Astrocyte of the spinal cord (primary cell): ENCODE results near the gene FAM9A.
"Not testable (repeated sequence)": the region's sequence is repeated elsewhere in the genome, so short reads cannot be mapped to it uniquely, and the experiment has no call there.

Experiments used
- DNase-seq: peaks from one replicate; pipeline ENCODE4 v3.0.0; 2011; ENCODE audit warnings: low read depth, low spot score
- H3K4me3 ChIP-seq: 2 replicates; pipeline ENCODE4 v1.5.1; 2011; ENCODE audit warnings: low read depth, mild to moderate bottlenecking, low read length, moderate library complexity
- CTCF ChIP-seq: IDR thresholded peaks from 2 replicates; pipeline ENCODE4 v1.5.1; 2012; ENCODE audit warnings: low read depth, mild to moderate bottlenecking, low read length, inconsistent platforms
- in situ Hi-C: cut with HindIII; loops from 2 replicates; pipeline ENCODE4 v1.10.0; 2017; ENCODE audit warnings: low sequenced_read_pairs

The FAM9A gene

DNA sequence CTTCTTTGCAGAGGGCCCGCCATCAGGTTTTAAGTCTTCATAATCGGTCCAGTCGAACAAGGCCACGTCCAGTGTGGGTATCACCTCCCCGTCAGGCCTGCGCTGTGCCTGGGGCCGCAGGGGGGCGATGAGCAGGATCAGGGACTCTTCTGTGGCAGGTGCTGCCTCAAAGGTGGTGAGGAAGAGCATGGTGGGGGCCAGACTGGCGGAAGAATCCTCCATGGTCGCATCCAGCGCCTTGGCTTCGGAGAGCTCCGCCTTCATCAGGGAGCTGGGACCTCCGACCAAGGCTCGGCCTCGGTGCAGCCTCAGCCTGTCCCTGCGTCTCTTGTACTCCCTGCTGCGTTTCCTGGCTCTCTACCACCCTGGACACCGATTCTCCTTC lies 17.5 kb downstream of the FAM9A start:
- H3K4me3 ChIP-seq: no peak overlapping the region
- TF ChIP-seq CTCF: no peak
- no peak for DNase-seq
- in situ Hi-C loops: no loop called here

DNA sequence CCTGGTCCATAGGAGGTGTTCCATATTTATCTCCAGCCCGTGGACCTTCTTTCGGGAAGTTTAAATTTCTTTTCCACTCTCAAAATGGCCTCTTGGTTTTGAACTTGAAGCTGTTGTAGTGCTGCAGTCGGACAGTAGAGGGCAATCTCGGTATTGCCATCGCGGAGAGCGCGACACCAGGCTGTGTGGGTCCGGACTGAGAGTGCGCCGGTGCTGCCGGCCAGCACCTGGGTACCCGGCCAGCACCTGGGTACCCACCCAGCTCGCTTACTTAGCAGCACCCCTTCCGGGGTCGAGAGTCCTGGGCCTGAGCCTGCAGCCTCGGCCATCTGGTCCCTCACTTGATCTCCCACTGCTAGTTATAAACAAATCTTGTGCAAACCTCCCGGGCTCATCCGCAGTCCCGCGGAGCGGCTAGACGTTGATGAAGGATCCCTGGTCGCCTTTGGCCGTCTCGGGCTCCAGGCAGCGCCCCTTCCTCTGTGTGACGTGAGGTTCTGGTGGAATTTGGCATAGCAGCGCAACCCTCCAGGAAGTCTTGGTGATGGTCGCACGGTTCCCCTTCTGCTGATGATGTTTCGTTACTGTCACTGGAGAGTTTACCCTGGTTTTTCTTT lies 18.0 kb downstream of the FAM9A start:
- no peak overlapping the region for H3K4me3 ChIP-seq
- no peak for DNase-seq
- in situ Hi-C loops: no loop called here

DNA sequence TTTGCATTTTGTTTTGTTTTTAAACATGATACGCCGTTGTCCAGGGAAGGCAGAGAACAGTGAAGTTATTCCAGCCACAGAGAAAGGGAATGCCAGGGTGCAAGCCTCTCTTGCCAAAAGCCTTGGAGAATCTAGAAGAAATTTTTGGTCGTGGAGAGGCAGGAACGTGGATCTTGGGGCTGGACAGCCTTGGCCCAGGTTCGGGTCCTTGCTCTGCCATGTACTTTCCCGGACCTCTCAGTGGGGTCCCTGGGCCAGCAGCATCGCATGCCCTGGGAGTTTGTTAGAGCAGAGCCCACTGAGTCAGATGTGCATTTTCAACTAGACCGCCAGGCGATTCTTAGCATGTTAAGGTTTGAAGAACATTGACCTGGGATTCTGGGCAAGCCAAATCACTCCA lies 18.6 kb downstream of the FAM9A start:
- no peak for TF ChIP-seq CTCF
- in situ Hi-C loops: no loop called here

More for the DNA sequence above, 18.0 kb downstream of the FAM9A start:
- TF ChIP-seq CTCF: peak; percentile 47

GRCh38 chrX:8781921-8782320 lies 19.3 kb downstream of the FAM9A start:
- in situ Hi-C loops, H3K4me3 ChIP-seq, DNase-seq: not testable (repeated sequence)

More for the DNA sequence above, 18.6 kb downstream of the FAM9A start:
- no peak for DNase-seq
- H3K4me3 ChIP-seq: no peak overlapping the region

DNA sequence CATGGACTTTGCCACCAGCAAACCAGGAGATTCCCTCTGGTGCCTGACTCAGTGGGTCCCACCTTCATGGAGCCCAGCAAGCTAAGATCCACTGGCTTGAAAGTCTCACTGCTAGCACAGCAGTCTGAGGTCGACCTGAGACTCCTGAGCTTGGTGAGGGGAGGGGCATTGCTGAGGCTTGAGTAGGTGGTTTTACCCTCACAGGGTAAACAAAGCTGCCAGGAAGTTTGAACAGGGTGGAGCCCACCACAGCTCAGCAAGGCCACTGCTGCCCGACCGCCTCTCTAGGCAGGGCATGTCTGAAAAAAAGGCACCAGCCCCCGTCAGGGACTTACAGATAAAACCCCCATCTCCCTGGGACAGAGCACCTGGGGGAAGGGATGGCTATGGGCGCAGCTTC lies 28.1 kb downstream of the FAM9A start:
- in situ Hi-C loops: no loop called here
- H3K4me3 ChIP-seq: no peak overlapping the region
- no peak for TF ChIP-seq CTCF
- no peak for DNase-seq

GRCh38 chrX:8760021-8760420 lies 41.2 kb downstream of the FAM9A start:
- no peak for DNase-seq

DNA sequence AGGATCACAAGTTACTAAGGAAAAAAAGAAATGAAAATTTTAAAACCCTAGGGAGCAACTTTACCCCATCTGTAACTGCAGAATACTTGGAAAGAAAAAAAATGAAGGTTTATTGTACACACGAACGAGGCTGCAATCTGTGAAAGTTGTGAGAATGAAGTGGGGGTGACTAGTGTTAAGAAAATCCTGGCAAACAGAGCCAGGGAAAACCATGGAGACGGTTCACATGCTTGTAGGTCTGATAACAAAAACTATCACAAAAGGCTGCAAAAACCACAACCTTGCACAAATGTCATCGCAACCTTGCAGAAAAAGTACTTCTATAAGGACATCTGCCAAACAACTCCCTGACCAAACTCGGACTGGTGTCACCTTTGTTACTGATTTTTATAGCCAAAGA lies 42.5 kb downstream of the FAM9A start:
- DNase-seq, in situ Hi-C loops, H3K4me3 ChIP-seq: not testable (repeated sequence)

More at GRCh38 chrX:8760021-8760420, 41.2 kb downstream of the FAM9A start:
- TF ChIP-seq CTCF: no peak
- in situ Hi-C loops: no loop called here
- no peak overlapping the region for H3K4me3 ChIP-seq

DNA sequence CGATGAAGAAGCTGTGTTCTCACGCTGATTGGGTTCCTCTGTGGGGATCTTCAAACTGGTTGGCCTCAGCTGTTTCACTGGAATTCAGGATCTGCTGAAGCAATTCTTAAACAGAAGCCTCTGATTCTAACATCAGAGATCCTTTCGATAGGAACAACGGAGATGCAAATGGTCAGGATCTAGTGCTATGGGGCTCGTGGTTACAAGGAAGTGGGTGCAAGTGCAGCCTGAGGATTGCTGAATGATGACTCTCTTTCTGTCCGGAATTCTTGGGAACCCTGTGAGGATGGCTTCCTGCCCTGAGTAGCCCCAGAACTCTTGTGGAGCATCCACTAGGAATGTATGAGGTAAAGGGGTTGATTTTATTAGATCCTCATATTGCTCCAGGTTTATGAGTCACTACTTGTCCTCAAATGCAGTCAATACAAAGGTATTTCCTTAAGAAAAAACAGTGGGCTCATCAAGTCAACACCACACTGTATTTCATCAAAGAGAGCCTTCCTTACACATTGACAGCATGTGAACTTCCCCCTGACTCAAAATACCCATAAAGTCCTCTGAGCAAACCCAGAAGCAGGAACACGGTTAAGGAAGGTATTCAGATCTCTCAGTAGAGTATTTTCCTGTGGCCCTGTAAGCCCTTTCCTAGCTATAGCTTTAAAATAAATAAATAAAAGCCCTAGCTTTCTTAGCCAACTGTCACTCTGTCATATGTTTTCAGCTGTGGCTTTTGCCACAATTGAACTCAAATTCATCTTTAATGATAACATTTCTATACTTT lies 43.4 kb downstream of the FAM9A start:
- H3K4me3 ChIP-seq, in situ Hi-C loops: not testable (repeated sequence)
- DNase-seq: peak; percentile 37
